Measurements from ENCODE around the gene PIAS4. TPM values are rescaled to one million over a fixed set of nuclear protein-coding genes. Genes with fewer than 3 reads are reported as not detected.

Gene PIAS4
- total RNA-seq, 4 donors from 2014 or later = 23.0 to 32.4 (median 26.3) TPM

- Histone ChIP-seq H3K27me3 (no peaks in the 10 kb centered on the region), H3K9me3 (no peaks in the 10 kb centered on the region), H3K4me1 (peaks cover 0 to 97% (median 64%) of the 10 kb centered on the region in 4 donors), H3K27ac (peak overlapping the region; percentile 88 to 100 (median 98)), H3K36me3 (peaks cover 7 to 24% (median 9%) of the 10 kb centered on the region in 3 donors), H3K4me3 (peak overlapping the region; percentile 3 to 100 (median 42))
- no peak for DNase-seq (ENCODE audit: low spot score in 2 of 2)
- TF ChIP-seq POLR2A (IDR thresholded peaks at IDR 0.05) = no peak
- no peak for TF ChIP-seq CTCF (IDR thresholded peaks at IDR 0.05)
- WGBS, 2 donors = 25 to 29% methylated on average over 5 to 21 of the region's 30 CpGs
Measured at GRCh38 chr19:4058693-4059452, 51.3 kb downstream of the PIAS4 start.

GRCh38 chr19:4059453-4059871 lies 51.9 kb downstream of the PIAS4 start:
- Histone ChIP-seq H3K4me3 (peak overlapping the region; percentile 8 to 100 (median 42)), H3K4me1 (peaks cover 0 to 96% (median 65%) of the 10 kb centered on the region in 4 donors), H3K27ac (peak overlapping the region; percentile 88 to 100 (median 98)), H3K27me3 (no peaks in the 10 kb centered on the region), H3K9me3 (no peaks in the 10 kb centered on the region), H3K36me3 (peaks cover 3 to 18% (median 4%) of the 10 kb centered on the region in 3 donors)
- WGBS, 2 donors = 34 to 40% methylated on average over 12 of the region's 19 CpGs
- TF ChIP-seq CTCF (IDR thresholded peaks at IDR 0.05) (no peak), EP300 (IDR thresholded peaks at IDR 0.05) (no peak), POLR2A (IDR thresholded peaks at IDR 0.05) (no peak)
- DNase-seq (ENCODE audit: low spot score in 2 of 2) = no peak

- peak; percentile 51 to 58 for DNase-seq (ENCODE audit: low spot score in 2 of 2)
- no peak for TF ChIP-seq POLR2A (IDR thresholded peaks at IDR 0.05)
- TF ChIP-seq EP300 (IDR thresholded peaks at IDR 0.05) = no peak
- no peak for TF ChIP-seq CTCF (IDR thresholded peaks at IDR 0.05)
- Histone ChIP-seq H3K4me3 (peak overlapping the region; percentile 8 to 100 (median 47)), H3K36me3 (peaks cover 0 to 12% (median 0%) of the 10 kb centered on the region in 3 donors), H3K27ac (peak overlapping the region; percentile 88 to 100 (median 98)), H3K27me3 (no peaks in the 10 kb centered on the region), H3K4me1 (peaks cover 0 to 90% (median 65%) of the 10 kb centered on the region in 4 donors), H3K9me3 (no peaks in the 10 kb centered on the region)
- WGBS, 2 donors = 28 to 49% methylated on average over 17 to 41 of the region's 42 CpGs
Measured at GRCh38 chr19:4059891-4060620, 52.5 kb downstream of the PIAS4 start.

- H3K27ac ChIP-seq = peak overlapping the region; percentile 88 to 100 (median 98)
- peak overlapping the region in 3 of 4 donors; percentile 45 to 100 (median 49) for H3K4me3 ChIP-seq
- no peaks in the 10 kb centered on the region for H3K27me3 ChIP-seq
- whole genome bisulfite sequencing, 2 donors = 65 to 66% methylated on average over 15 of the region's 16 CpGs
- DNase-seq (ENCODE audit: low spot score in 2 of 2) = no peak
- no peaks in the 10 kb centered on the region for H3K9me3 ChIP-seq
- H3K4me1 ChIP-seq = peaks cover 0 to 85% (median 65%) of the 10 kb centered on the region in 4 donors
- peaks cover 0 to 7% (median 0%) of the 10 kb centered on the region in 3 donors for H3K36me3 ChIP-seq
- TF ChIP-seq EP300 (IDR thresholded peaks at IDR 0.05) (no peak), POLR2A (IDR thresholded peaks at IDR 0.05) (no peak), CTCF (IDR thresholded peaks at IDR 0.05) (no peak)
Measured at GRCh38 chr19:4060621-4061177, 53.2 kb downstream of the PIAS4 start.
